Stimulated activated naive CD8-positive, alpha-beta T cell treated with anti-CD3 and anti-CD28 coated beads, Interleukin-15, amount 100 ng/mL, for 72 hours (primary cell): Measurements from ENCODE around the gene TASP1.

ENCODE experiments used
- ATAC-seq: fragments of 150-1000 bp; cut with Tn5 transposase; 2 replicates; pipeline ENCODE4 v1.10.0; 2021; ENCODE audit warnings: mild to moderate bottlenecking, moderate library complexity
- DNase-seq, 2 donors: peaks; one replicate each; pipeline ENCODE4 v3.0.0; 2021 to 2022
- H3K27ac Mint-ChIP-seq, 2 donors: one replicate each; pipeline ENCODE4 v1.8.0; 2022; ENCODE audit warnings: mild to moderate bottlenecking in 2 of 2, mixed read lengths in 2 of 2, moderate library complexity in 2 of 2
- H3K27me3 Mint-ChIP-seq: one replicate; pipeline ENCODE4 v1.8.0; 2022; ENCODE audit warnings: mixed read lengths
- H3K4me1 Mint-ChIP-seq: one replicate; pipeline ENCODE4 v1.8.0; 2022; ENCODE audit warnings: mild to moderate bottlenecking, mixed read lengths
- H3K4me3 Mint-ChIP-seq, 2 donors: one replicate each; pipeline ENCODE4 v1.8.0; 2022; ENCODE audit warnings: mild to moderate bottlenecking in 2 of 2, mixed read lengths in 2 of 2, moderate library complexity in 1 of 2
- H3K9me3 Mint-ChIP-seq, 2 donors: one replicate each; pipeline ENCODE4 v1.8.0; 2022; ENCODE audit warnings: mixed read lengths in 2 of 2

Gene TASP1

DNA sequence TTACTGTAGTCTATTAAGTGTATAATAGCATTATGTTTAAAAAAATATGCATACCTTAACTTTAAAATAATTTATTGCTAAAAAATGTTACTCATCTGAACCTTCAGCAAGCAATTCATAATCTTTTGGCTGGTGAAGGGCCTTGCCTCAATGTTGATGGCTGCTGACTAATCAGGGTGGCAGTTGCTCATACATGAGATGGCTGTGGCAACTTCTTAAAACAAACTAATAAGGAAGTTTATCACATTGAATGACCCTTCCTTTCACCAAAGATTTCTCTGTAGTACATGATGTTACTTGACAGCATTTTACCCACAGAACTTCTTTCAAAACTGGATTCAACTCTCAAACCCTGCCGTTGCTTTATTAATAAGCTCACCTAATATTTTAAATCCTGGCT, 84.0 kb downstream of the TASP1 start:
- H3K4me1 Mint-ChIP-seq = no peaks in the 10 kb centered on the region
- ATAC-seq = no peak

DNA sequence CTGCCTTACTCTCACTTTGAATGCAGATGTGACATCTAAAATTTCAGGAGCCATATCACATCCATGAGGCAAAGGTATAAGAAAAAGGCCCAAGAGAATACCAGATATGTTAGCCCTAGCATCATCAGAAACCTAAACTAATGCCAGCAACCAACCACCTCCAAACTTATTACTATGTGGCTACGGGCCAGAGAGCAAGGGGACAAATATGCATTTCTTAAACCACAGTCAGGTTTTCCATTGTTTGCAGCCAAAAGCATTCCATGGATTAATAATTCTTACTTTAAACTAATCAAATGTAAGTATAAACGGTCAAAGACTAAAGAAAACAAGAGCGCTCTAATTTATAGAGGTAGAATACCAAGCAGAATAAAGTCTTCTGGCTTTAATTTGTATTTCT, 84.7 kb downstream of the TASP1 start:
- DNase-seq (no peak), ATAC-seq (no peak)
- Mint-ChIP-seq H3K4me3 (no peak overlapping the region), H3K9me3 (no peaks in the 10 kb centered on the region), H3K4me1 (no peaks in the 10 kb centered on the region), H3K27me3 (no peaks in the 10 kb centered on the region), H3K27ac (no peak overlapping the region)

More for the DNA sequence above, 84.0 kb downstream of the TASP1 start:
- H3K27ac Mint-ChIP-seq = no peak overlapping the region
- no peak overlapping the region for H3K4me3 Mint-ChIP-seq
- no peaks in the 10 kb centered on the region for H3K27me3 Mint-ChIP-seq
- no peak for DNase-seq
- H3K9me3 Mint-ChIP-seq = no peaks in the 10 kb centered on the region

DNA sequence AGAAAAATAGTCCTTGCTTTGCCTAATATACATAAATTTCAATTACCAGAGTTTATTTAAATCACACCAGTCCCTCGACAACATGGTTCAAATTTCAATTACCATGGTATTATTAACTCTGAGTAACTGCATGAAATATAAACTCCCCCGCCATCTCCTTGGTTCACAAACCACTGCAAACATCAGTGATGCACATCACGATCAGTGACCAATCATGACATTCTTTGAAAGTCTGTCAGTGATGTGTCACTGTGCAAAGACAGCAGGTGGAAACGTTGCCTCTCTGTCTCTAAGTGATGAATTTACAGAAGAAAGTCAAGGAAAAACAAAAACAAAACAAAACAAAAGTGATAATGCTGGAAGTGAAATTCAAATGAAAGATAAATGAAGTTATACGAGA, 86.7 kb downstream of the TASP1 start:
- ATAC-seq = no peak
- DNase-seq = no peak
- no peaks in the 10 kb centered on the region for H3K9me3 Mint-ChIP-seq
- H3K4me3 Mint-ChIP-seq = no peak overlapping the region
- no peaks in the 10 kb centered on the region for H3K27me3 Mint-ChIP-seq
- H3K27ac Mint-ChIP-seq = no peak overlapping the region
- no peaks in the 10 kb centered on the region for H3K4me1 Mint-ChIP-seq

DNA sequence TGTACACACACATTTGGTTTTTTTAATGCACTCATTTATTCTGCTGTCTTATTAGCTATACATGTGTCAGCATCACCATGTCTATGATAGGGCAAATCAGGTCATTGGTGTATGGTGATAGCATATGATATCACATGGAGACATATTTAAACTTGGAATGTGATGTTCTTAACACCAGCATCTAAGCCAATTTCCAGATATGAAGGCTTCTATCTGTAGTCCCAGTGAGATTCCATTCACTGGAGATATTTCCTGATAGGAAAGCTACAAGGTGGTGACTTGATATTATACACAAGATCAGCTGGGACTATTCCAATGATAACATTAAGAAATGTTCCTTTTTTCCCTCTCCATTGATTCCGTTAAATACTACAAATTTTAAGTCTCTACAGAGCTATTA, 89.3 kb downstream of the TASP1 start:
- ATAC-seq = no peak
- no peak overlapping the region for H3K4me3 Mint-ChIP-seq
- no peaks in the 10 kb centered on the region for H3K4me1 Mint-ChIP-seq

DNA sequence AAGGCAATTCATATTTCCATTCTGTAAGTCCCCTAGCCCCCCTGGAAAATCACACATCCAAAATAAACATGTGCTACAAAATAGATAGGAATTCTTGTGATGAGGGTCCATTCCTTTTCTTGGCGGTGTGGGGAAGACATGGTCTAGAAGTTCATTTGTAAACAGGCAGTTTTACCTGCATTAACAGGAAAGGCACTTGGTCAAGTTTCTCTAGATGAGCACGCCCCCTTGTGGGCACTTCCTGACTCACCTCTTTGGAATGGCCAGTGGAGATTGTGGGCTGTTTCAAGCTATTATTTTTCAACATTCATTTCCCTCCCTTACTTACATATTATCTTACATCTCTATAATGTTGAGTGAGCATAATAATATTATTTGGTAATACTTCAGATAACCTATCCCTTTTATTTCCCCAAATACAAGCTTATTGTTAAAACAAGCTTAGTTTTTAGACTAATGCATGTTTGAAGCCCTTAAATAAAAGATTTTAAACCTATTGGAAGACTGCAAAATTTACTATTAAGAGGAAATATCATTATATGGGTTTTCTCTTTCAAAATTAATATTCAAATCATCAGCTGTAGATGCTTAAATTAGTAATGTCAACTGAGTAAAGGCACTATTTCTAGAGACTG, 92.1 kb downstream of the TASP1 start:
- DNase-seq (peak; percentile 63 to 67), ATAC-seq (peak; percentile 60)
- no peak overlapping the region for H3K4me3 Mint-ChIP-seq
- no peaks in the 10 kb centered on the region for H3K4me1 Mint-ChIP-seq
- no peaks in the 10 kb centered on the region for H3K27me3 Mint-ChIP-seq
- H3K27ac Mint-ChIP-seq = no peak overlapping the region
- no peaks in the 10 kb centered on the region for H3K9me3 Mint-ChIP-seq

More for the DNA sequence above, 89.3 kb downstream of the TASP1 start:
- H3K27ac Mint-ChIP-seq = no peak overlapping the region
- H3K9me3 Mint-ChIP-seq = no peaks in the 10 kb centered on the region
- DNase-seq = no peak
- H3K27me3 Mint-ChIP-seq = no peaks in the 10 kb centered on the region

DNA sequence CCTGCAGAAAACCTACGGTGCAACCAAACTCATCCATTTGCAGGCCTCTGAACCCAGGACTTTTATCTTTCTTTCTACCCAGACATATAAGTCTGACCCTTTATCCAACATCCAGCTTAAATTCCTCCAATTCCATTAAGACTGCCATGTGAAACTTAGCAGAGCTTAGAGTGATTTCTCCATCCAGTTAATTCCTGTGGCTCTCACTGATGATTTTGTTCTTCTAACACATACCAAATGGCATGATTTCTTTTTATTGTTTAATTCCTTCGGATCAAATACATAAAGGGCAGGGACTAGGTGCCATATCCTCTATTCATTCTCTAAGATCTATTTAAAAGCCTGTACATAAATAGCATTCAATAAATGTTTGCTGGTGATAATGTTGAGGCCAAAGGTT, 92.9 kb downstream of the TASP1 start:
- Mint-ChIP-seq H3K4me1 (no peaks in the 10 kb centered on the region), H3K9me3 (no peaks in the 10 kb centered on the region), H3K27me3 (no peaks in the 10 kb centered on the region), H3K4me3 (no peak overlapping the region), H3K27ac (no peak overlapping the region)
- DNase-seq (no peak), ATAC-seq (no peak)

DNA sequence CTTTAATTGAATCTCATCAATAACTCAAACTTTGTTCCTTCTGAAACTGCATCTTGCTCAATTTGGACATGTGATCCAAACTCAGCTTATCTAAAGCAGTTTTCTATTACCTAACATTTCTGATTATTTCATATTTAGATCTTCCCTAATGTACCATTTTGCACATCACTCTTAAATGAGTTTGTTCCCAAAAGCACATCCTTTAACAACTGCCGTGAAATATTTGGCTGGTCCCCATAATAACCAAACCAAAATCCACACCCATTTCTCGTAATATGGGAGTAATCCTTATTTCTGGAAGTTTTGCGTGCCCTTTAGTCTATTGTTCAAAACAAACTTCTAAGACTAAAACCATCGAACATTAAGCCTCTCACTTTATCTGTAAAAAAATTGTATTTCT, 94.9 kb downstream of the TASP1 start:
- no peak overlapping the region for H3K27ac Mint-ChIP-seq
- no peaks in the 10 kb centered on the region for H3K4me1 Mint-ChIP-seq
- H3K4me3 Mint-ChIP-seq = no peak overlapping the region
- DNase-seq = no peak
- no peaks in the 10 kb centered on the region for H3K9me3 Mint-ChIP-seq
- ATAC-seq = no peak
- H3K27me3 Mint-ChIP-seq = no peaks in the 10 kb centered on the region

DNA sequence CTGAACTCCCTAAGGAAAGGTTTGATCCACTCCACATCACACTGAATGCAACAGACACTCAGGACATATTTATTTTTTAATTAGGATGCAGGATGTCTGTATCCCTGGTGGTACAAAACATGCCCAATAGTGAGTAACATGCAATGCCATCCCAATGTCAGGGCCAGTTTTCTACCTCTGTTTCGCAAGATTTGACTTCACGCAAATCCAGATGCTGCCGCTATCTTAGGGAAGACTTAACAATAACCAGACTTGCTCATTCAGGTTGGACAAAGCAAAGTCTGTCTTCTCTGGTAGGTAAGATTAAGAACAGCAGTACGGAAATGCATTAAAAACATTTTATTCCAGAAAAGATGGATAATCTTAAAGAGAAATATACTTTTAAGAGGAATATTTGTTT, 103.1 kb downstream of the TASP1 start:
- Mint-ChIP-seq H3K4me3 (no peak overlapping the region), H3K9me3 (no peaks in the 10 kb centered on the region), H3K27ac (no peak overlapping the region), H3K27me3 (no peaks in the 10 kb centered on the region), H3K4me1 (no peaks in the 10 kb centered on the region)
- no peak for ATAC-seq
- no peak for DNase-seq

DNA sequence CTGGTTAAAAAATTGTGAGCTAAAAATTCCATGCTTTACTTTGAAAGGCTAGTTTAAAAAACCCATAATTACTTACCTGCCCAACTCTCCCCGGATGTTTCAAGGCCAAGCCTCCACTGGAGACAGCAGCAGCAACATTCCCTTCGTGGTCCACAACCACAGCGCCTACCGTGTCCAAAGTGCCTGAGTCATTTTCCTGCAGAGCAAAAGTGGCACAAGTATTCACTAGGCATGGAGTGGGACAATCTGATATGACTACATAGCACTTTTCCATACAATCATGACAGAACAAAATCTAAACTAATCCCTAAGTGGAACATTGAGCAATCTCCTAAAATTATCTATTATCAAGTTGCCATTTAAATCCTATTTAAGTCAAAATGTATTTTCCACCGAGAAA, 104.8 kb downstream of the TASP1 start:
- ATAC-seq = no peak
- Mint-ChIP-seq H3K27me3 (no peaks in the 10 kb centered on the region), H3K9me3 (no peaks in the 10 kb centered on the region), H3K4me1 (no peaks in the 10 kb centered on the region), H3K27ac (no peak overlapping the region), H3K4me3 (no peak overlapping the region)
- DNase-seq = no peak

DNA sequence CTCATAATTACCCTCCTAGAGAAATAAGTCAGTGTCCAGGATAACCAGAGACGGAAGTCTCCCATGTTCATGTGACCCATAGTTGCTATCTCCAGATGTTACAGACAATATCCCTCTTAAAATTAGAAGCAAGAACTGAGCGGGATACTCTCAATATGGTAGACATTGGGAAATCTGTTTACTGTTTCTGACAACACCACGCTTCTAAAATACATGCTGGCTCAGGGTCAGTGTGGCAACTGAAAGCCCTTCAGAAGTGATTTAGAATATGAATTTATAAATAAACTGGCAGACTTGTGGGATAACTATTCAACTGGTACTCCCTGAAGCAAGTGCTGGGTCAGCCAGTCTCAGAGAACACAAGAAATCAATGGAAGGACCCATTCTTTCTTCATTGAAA, 108.6 kb downstream of the TASP1 start:
- Mint-ChIP-seq H3K4me3 (no peak overlapping the region), H3K4me1 (no peaks in the 10 kb centered on the region), H3K27me3 (no peaks in the 10 kb centered on the region), H3K9me3 (peaks cover 0 to 5% of the 10 kb centered on the region in 2 donors), H3K27ac (no peak overlapping the region)
- no peak for DNase-seq
- ATAC-seq = no peak

DNA sequence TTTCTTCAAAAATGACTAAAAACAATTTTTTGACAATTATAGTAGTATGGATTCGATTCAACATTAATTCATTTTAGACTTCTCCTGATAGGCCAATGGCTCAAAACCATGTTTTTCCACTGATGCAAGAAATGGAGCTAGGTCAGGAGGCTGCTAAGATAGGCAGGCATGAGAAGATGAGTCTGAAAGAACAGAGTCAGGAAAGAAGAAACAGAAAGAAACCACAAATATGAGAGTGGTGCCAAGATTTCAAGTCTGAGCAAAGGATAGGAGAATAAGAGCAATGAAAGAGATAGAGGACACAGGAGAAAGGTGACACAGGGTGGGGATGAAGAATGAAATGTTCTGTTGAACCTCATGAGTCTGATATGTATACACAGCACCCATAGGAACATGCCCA, 112.2 kb downstream of the TASP1 start:
- ATAC-seq (no peak), DNase-seq (no peak)
- Mint-ChIP-seq H3K27ac (no peak overlapping the region), H3K4me1 (no peaks in the 10 kb centered on the region), H3K27me3 (no peaks in the 10 kb centered on the region), H3K4me3 (no peak overlapping the region), H3K9me3 (peaks cover 8 to 20% of the 10 kb centered on the region in 2 donors)

DNA sequence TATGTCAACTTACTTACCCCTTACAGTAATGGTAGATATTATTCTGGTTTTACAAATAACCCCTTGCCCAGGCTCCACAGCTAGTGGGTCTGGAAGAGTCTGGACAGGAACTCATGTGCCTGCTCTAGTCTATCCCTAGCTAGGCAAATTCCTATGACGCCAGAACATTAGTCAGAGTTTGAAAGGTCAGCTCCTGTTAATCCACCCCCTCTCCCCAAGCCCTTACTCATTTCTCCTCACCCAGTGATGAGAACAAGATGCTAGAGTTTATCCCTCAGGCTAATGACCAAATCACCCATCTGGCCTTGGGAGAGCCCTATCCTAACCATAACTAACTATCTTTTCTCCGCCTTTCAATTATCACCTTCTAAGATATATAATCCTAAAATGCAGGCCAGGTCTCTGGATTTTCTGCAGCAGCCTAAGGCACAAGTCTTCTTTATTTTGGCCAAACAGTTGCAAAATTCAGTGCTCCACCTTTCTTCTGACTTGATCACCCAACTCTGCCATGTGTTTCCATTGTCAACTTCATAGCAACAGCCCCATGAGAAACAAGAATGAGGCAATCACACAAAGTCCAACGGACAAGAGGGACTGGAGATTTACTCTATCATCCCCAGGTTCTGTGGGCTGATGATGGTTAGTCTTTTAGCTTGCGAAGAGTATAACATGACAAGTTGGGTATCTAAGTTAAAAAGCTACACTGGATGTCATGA, 113.3 kb downstream of the TASP1 start:
- DNase-seq = no peak

DNA sequence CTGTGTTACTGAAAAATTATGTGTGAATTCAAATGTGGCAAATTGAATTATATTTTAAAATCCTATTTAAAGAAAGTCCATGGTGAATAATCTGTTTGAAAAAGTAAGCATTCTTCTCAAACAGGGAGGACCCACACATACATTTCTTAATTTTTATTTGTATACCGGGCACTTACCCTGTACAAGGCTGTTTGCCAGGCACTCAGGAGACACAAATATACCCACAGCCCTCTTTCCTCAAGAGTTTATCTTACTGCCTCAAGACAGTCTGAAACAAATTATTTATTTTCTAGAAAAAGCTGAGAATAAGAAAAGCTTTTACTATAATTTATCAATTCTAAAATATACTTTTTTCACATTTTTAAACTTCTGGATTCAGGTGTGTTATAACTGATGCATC, 114.4 kb downstream of the TASP1 start:
- H3K9me3 Mint-ChIP-seq = peaks cover 10 to 20% of the 10 kb centered on the region in 2 donors

More for the DNA sequence above, 113.3 kb downstream of the TASP1 start:
- H3K27me3 Mint-ChIP-seq = no peaks in the 10 kb centered on the region
- no peaks in the 10 kb centered on the region for H3K4me1 Mint-ChIP-seq
- H3K27ac Mint-ChIP-seq = no peak overlapping the region
- no peak overlapping the region for H3K4me3 Mint-ChIP-seq
- no peak for ATAC-seq
- peaks cover 10 to 20% of the 10 kb centered on the region in 2 donors for H3K9me3 Mint-ChIP-seq

DNA sequence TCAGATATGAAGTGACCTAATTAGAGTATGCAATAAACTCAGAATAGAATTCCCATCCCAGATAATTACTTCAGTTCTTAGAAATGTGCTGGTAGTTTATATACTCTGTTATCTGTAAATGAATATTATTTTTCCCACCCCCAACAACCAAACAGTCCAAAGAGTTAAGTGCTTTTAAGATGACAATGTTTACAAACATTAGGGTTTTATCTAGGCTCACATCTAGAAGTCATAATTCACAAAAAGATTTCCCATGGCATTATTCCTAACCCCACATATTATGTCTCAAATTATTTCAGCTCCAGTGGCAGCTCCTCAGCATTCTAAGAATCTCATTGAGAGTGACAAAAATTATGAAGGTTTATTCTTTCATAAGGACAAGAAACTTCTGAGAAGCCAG, 120.9 kb downstream of the TASP1 start:
- no peaks in the 10 kb centered on the region for H3K27me3 Mint-ChIP-seq
- DNase-seq = no peak
- no peak overlapping the region for H3K27ac Mint-ChIP-seq
- no peak for ATAC-seq
- H3K4me1 Mint-ChIP-seq = no peaks in the 10 kb centered on the region
- no peak overlapping the region for H3K4me3 Mint-ChIP-seq
- H3K9me3 Mint-ChIP-seq = peaks cover 13 to 18% of the 10 kb centered on the region in 2 donors

More for the DNA sequence above, 114.4 kb downstream of the TASP1 start:
- Mint-ChIP-seq H3K4me3 (no peak overlapping the region), H3K27ac (no peak overlapping the region), H3K27me3 (no peaks in the 10 kb centered on the region), H3K4me1 (no peaks in the 10 kb centered on the region)
- no peak for ATAC-seq
- DNase-seq = no peak

DNA sequence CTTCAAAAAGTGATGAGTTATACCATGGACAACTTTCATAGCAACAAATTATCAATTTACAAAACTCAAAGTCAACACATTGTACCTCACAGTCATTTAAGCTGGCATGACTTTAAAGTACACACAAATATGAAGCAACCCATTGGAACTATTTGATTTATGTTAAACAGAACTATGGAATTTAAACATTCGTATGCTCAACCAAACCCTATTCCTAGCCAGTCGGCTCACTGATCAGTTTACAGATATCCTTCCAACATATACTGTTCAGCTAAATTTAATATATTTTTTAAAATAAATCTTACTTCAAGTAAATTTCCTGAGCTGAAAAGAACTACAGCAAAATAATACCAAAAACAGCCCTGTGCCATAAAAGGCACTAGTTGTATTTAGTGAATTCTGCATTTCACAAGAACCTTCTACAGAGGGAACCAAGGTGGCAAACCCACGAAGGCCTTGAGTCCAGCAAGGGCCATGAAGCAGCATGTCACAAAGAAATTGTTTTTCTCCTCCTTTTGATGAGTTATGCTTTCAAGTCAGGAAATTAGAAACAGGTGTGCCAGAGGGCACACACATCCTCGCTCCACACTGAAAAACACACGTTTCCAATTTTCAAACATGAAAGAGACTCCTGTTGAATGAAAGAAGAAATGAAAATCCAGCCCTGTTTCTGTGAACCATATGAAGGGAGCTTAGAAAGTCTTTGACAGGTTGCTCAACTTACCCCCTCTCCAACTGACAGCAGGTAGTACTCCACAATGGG, 122.8 kb downstream of the TASP1 start:
- no peak for ATAC-seq
- H3K27ac Mint-ChIP-seq = peak overlapping the region in 1 of 2 donors; percentile 58
- no peaks in the 10 kb centered on the region for H3K27me3 Mint-ChIP-seq
- peaks cover 0 to 11% of the 10 kb centered on the region in 2 donors for H3K9me3 Mint-ChIP-seq
- DNase-seq = no peak
- no peak overlapping the region for H3K4me3 Mint-ChIP-seq
- H3K4me1 Mint-ChIP-seq = no peaks in the 10 kb centered on the region

DNA sequence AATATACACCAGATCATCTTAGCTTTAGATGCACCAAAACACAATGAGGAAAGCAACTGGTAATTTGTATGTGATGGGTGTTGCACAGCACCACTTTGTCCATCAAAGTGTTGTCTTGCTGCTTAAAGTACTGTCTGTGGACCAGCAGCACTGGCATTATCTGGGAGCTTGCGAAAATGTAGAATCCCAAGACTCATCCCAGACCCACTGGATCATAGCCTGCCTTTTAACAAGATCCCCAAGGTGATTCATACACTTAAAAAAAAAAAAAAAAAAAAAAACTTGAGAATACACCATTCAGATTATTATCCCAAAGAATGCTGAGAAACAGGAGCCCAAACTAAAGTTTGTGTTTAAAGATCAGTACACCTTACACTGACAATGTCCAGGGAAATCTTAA, 123.4 kb downstream of the TASP1 start:
- H3K4me3 Mint-ChIP-seq = no peak overlapping the region
- no peak overlapping the region for H3K27ac Mint-ChIP-seq
- peaks cover 0 to 18% of the 10 kb centered on the region in 2 donors for H3K9me3 Mint-ChIP-seq
- DNase-seq (no peak), ATAC-seq (no peak)
- no peaks in the 10 kb centered on the region for H3K27me3 Mint-ChIP-seq
- H3K4me1 Mint-ChIP-seq = no peaks in the 10 kb centered on the region
